Thyroid gland (tissue), 4 donors: ENCODE results near the gene GATAD2A. TPM values are rescaled to one million over a fixed set of nuclear protein-coding genes. Genes with fewer than 3 reads are reported as not detected.

Source experiments
- DNase-seq, 2 donors: peaks; one replicate each; pipeline ENCODE4 v3.0.0-alpha.2; 2019
- H3K27ac ChIP-seq, 3 donors: fragments of 200-600 bp; sonication (generic); 1 replicate in 2 of 3; 2 replicates in 1 of 3; pipeline ENCODE4 v1.5.1; 2016 to 2019; ENCODE audit warnings: mild to moderate bottlenecking in 1 of 3, moderate library complexity in 1 of 3
- H3K27me3 ChIP-seq: fragments of 200-600 bp; sonication (generic); one replicate; pipeline ENCODE4 v1.5.1; 2019
- H3K36me3 ChIP-seq, 2 donors: fragments of 200-600 bp; sonication (generic); one replicate each; pipeline ENCODE4 v1.5.1; 2016 to 2019
- H3K4me1 ChIP-seq, 2 donors: fragments of 200-600 bp; sonication (generic); one replicate each; pipeline ENCODE4 v1.5.1; 2017 to 2019
- H3K4me3 ChIP-seq, 3 donors: fragments of 200-600 bp; sonication (generic); replicated peaks in 1 of 3; 1 replicate in 2 of 3; 2 replicates in 1 of 3; pipeline ENCODE4 v1.5.1; 2016; ENCODE audit warnings: mild to moderate bottlenecking in 1 of 3
- H3K9me3 ChIP-seq: fragments of 200-600 bp; sonication (generic); one replicate; pipeline ENCODE4 v1.5.1; 2017
- POLR2A ChIP-seq, 2 donors: fragments of 450-650 bp; IDR thresholded peaks; one replicate each; pipeline ENCODE4 v1.6.1; 2017; ENCODE audit warnings: antibody characterized with exemption in 2 of 2, mild to moderate bottlenecking in 2 of 2, moderate library complexity in 1 of 2
- WGBS, 2 donors: methylation state at CpG; one replicate each; pipeline ENCODE4 v1.1.5; 2017; 5-methylcytosine and 5-hydroxymethylcytosine counted together
- intact Hi-C: fragments of 100-400 bp; cut with DNase I; formaldehyde crosslinking; loops from one replicate; pipeline ENCODE4 v1.15.1; 2023
- total RNA-seq, 4 donors: library from RNA; depleted of rRNA; stranded (reverse); fragments of >200 nt; gene quantifications; one replicate each; pipeline ENCODE4 v1.2.3, GENCODE V29; 2016
- TF ChIP-seq, protein P1 (sequence below), 6 experiments: fragments of 200-600 bp in 3 of 6; fragments of 450-650 bp in 3 of 6; sonication (generic) in 3 of 6; IDR thresholded peaks; one replicate each; pipeline ENCODE4 v1.5.1; 2016 to 2019; ENCODE audit warnings: antibody characterized with exemption in 6 of 6, mild to moderate bottlenecking in 2 of 6, inconsistent platforms in 1 of 6, moderate library complexity in 1 of 6

GATAD2A gene
- total RNA-seq, 4 donors from 2014 or later: 33.2 to 82.4 (median 51.8) TPM

DNA sequence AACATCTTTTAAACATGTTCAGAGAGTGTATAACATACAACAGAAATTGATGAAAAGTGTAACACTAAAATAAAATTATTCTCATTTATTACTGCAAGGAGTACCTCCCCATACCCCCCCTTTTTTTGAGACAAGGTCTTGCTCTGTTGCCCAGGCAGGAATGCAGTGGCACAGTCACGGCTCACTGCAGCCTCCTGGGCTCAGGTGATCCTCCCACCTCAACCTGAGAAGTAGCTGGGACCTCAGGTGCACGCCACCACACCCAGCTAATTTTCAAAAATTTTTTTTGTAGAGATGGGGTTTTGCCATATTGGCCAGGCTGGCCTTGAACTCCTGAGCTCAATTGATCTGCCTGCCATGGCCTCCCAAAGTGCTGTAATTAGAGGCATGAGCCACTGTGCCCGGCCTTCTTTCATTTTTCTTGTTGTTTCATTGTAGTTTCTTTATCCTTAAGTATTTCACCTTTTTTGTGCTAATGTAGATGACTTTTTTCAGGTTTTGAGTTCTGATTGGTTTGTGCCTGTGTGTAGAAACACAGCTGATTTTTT is 28.3 kb downstream of the GATAD2A start:
- Histone ChIP-seq H3K4me3 (no peak overlapping the region), H3K4me1 (peaks cover 18 to 30% of the 10 kb centered on the region in 2 donors), H3K9me3 (no peaks in the 10 kb centered on the region), H3K27ac (no peak overlapping the region), H3K36me3 (no peaks in the 10 kb centered on the region), H3K27me3 (no peaks in the 10 kb centered on the region)
- WGBS, 2 donors: 79 to 80% methylated on average over 3 of the region's 3 CpGs
- TF ChIP-seq, protein P1, sequence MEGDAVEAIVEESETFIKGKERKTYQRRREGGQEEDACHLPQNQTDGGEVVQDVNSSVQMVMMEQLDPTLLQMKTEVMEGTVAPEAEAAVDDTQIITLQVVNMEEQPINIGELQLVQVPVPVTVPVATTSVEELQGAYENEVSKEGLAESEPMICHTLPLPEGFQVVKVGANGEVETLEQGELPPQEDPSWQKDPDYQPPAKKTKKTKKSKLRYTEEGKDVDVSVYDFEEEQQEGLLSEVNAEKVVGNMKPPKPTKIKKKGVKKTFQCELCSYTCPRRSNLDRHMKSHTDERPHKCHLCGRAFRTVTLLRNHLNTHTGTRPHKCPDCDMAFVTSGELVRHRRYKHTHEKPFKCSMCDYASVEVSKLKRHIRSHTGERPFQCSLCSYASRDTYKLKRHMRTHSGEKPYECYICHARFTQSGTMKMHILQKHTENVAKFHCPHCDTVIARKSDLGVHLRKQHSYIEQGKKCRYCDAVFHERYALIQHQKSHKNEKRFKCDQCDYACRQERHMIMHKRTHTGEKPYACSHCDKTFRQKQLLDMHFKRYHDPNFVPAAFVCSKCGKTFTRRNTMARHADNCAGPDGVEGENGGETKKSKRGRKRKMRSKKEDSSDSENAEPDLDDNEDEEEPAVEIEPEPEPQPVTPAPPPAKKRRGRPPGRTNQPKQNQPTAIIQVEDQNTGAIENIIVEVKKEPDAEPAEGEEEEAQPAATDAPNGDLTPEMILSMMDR (IDR thresholded peaks at IDR 0.05): no peak
- no peak for TF ChIP-seq POLR2A (IDR thresholded peaks at IDR 0.05)
- intact Hi-C loops: no loop called here
- peak; percentile 25 to 54 for DNase-seq

DNA sequence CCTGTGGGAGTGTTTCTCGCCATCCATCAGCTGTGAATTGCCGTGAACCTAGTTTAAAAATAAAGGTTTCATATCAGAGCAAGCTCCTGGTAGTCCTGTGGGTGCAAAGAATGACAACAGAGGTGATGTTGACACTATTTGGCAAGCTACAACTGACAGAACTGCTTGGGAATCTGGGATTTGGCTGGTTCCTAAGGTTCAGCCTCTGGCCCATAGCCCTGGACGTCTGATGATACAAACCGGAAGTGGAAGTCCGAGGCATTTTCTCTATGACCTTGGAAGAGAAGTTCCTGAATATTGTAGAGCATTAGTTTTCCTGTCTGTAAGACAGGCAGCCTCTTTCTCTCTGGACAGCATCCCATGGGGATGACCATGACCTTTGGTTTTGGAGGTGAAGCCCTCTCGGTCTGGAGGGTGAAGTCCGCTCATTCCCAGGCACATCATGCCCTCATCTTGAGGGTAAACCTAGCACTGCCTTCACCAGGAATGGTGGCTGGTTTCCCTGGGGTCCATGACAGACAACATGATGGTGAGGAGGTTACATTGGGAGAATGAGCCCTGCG is 29.1 kb downstream of the GATAD2A start:
- WGBS, 2 donors: 65 to 84% methylated on average over 7 to 8 of the region's 8 CpGs
- TF ChIP-seq, protein P1 (IDR thresholded peaks at IDR 0.05): no peak
- no peak for TF ChIP-seq POLR2A (IDR thresholded peaks at IDR 0.05)
- DNase-seq: no peak
- H3K4me3 ChIP-seq: no peak overlapping the region
- H3K27ac ChIP-seq: peak overlapping the region in 1 of 3 donors; percentile 45
- H3K9me3 ChIP-seq: no peaks in the 10 kb centered on the region
- no peaks in the 10 kb centered on the region for H3K36me3 ChIP-seq
- peaks cover 18 to 34% of the 10 kb centered on the region in 2 donors for H3K4me1 ChIP-seq
- H3K27me3 ChIP-seq: no peaks in the 10 kb centered on the region
- intact Hi-C loops: no loop called here

DNA sequence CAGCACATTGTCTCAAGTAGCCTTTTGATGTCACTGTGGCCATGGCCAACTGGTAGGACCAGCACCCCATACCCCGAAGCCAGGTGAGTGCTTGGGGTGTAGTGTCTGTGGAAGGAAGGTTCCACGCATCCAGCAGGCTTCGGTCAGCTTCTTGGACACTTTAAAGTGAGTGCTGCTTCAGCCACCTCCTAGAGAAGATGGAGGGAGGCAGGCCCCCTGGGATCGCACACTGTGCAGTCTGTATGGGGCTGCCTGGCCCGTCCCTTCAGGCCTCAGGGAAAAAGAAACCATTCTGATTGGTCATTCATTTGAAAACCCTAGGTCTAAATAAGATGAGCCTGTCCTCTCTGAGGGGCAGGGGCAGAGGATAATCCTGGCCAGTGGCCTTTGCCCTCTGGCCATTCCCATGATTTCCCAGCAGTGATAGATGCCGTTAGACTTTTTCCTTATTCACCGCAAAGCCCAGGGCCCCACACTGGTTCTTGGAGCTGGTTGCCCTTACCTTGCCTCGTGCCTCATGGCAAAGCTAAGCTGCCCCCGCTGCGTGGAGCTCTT is 30.7 kb downstream of the GATAD2A start:
- 82 to 85% methylated on average over 8 to 10 of the region's 10 CpGs for WGBS, 2 donors
- no peak for DNase-seq
- Histone ChIP-seq H3K4me3 (no peak overlapping the region), H3K4me1 (peaks cover 18 to 34% of the 10 kb centered on the region in 2 donors), H3K27ac (no peak overlapping the region), H3K9me3 (no peaks in the 10 kb centered on the region), H3K36me3 (no peaks in the 10 kb centered on the region), H3K27me3 (no peaks in the 10 kb centered on the region)
- TF ChIP-seq POLR2A (IDR thresholded peaks at IDR 0.05): no peak
- TF ChIP-seq, protein P1 (IDR thresholded peaks at IDR 0.05): no peak
- intact Hi-C loops: no loop called here

- intact Hi-C loops: no loop called here
- 75 to 77% methylated on average over 3 to 4 of the region's 4 CpGs for WGBS, 2 donors
- no peaks in the 10 kb centered on the region for H3K9me3 ChIP-seq
- TF ChIP-seq, protein P1 (IDR thresholded peaks at IDR 0.05): no peak
- H3K36me3 ChIP-seq: no peaks in the 10 kb centered on the region
- H3K4me1 ChIP-seq: peaks cover 8 to 34% of the 10 kb centered on the region in 2 donors
- no peaks in the 10 kb centered on the region for H3K27me3 ChIP-seq
- no peak overlapping the region for H3K4me3 ChIP-seq
- no peak overlapping the region for H3K27ac ChIP-seq
- no peak for DNase-seq
These were observed 33.1 kb downstream of the GATAD2A start for GRCh38 chr19:19438366-19439175.

DNA sequence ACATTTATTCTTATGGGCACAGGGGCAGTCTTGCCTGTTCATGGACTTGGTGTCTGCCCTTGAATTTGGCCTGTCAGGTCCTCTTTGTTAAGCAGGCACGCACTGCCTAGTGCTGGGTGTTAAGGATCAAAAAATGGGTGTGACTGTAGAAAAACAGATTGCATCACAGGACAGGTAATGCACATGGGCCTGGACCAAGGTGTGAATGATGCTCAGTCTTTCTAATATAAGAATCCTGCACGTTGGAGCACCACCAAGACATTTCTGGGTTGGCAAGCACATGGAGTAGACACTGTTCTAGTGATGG is 33.7 kb downstream of the GATAD2A start:
- intact Hi-C loops: no loop called here

More for the DNA sequence above, 33.7 kb downstream of the GATAD2A start:
- TF ChIP-seq, protein P1 (IDR thresholded peaks at IDR 0.05): no peak
- TF ChIP-seq POLR2A (IDR thresholded peaks at IDR 0.05): no peak
- no peak overlapping the region for H3K4me3 ChIP-seq
- H3K27ac ChIP-seq: no peak overlapping the region
- H3K36me3 ChIP-seq: no peaks in the 10 kb centered on the region
- H3K9me3 ChIP-seq: no peaks in the 10 kb centered on the region
- H3K4me1 ChIP-seq: peaks cover 2 to 28% of the 10 kb centered on the region in 2 donors
- no peaks in the 10 kb centered on the region for H3K27me3 ChIP-seq
- DNase-seq: no peak
- 93 to 94% methylated on average over 2 of the region's 2 CpGs for WGBS, 2 donors
